ENCODE results near the gene CNTNAP2. TPM values are rescaled to one million over a fixed set of nuclear protein-coding genes. Genes with fewer than 3 reads are reported as not detected.

CNTNAP2 gene
- total RNA-seq, 1 donor from 2014 or later = 1.9 TPM

DNA sequence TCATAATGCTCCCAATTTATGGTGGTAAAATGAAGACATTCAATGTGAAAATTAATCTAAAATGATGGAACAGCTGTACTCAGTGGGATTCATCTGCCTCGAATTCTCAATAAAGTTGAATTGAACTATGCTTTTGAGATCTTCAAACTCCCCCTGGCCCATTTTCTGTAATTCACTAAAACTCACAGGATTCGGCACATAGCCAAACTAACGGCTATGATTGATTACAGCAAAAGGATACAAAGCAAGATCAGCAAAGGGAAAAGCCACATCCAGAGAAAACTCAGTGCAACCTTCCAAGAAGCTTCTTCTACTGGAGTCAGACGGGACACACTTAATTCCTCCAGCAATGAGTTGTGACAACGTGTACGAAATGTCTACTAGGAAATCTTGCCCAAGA lies 307.5 kb downstream of the CNTNAP2 start:
- no peak for DNase-seq

DNA sequence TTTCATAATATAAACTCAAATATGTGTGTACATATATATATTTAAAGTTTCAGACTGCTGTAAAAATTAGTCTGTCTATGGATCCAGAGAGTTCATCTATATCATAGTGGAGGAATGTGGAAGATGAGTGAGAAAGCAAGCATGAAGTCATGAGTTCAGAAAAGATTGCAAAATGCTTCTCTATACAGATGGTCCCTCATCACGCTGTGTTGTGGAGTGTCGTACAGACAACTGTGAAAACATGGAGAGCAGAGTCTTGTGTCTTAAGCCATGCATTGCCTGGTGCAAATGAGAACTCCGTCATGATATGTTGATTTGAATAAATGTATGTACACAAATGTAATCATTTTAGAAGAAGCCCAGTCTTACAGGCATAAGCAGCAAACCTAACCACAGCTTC lies 316.9 kb downstream of the CNTNAP2 start:
- DNase-seq = no peak

DNA sequence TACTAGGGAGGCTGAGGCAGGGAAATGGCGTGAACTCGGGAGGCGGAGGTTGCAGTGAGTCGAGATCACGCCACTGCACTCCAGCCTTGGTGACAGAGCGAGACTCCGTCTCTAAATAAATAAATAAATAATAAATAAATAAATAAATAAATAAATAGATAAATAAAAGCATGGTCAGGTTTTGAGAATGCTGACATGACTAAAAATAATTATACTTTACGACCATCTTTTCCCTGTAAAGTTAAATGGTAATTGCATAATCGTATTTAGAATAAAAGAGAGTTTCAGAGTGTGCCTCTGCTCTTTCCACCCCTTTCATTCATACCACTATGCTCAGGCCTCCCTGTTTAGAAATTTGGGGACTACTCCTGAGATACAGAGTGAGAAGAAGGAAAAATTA lies 326.5 kb downstream of the CNTNAP2 start:
- DNase-seq = no peak

DNA sequence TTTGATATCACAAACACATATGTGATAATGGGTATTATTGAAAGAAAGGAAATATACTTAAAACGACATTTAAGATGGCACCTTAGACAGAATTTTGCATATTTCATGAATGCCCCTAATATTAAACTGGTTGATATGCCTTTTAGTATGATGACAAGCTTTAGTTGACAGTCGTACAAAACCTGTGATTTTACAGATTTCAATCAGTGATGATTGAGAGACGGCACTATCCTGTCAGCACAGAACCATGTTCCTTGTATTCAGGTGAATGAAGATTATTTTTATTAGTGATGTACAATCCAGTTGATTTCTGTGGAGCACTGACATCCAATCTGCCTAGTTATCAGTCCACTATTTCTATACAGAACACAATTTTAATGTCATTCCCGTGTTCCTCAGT lies 333.0 kb downstream of the CNTNAP2 start:
- DNase-seq = no peak

DNA sequence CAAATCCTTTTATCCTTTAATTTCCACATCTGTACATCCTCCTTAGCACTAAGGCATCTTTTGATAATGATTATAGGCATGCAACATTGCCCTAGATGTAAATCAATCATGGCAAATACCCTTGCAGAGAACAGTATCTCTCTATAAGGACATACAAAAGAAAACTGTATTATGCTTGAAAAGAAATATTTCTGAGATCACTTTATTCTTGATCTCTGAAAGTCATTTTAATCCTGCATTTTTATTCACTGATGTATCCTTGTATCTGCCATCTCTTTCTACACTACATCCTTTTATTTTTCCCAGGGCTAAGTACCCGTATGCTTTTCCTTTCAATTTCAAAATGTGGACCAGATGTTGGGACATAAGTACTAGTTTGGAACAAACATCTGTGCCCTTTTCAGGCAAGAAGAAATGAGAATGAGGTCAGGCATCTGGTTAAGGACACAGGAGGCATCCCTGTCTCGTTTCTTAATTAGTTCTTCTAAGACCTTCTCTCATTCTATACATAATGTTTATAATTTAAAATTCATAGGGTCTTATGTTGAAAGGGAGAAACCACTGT lies 338.6 kb downstream of the CNTNAP2 start:
- peak; percentile 1 for DNase-seq

DNA sequence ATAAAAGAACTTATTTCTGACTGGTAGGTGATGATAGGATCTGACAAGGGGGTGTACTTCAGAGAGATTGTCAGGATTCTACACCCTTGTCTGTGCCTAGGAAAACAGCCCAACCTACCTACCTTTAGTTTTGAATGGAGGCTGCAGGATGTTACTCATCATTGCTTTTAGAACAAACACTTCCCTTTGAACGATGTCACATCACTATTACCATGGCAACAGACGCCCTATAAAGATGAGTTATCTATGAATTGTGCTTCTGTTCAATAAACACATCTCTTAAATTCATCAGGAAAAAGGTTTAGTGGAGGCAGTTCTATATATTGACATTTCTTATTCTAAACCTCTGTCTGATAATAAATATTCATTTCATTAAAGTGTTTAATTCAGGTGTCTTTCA lies 362.4 kb downstream of the CNTNAP2 start:
- no peak for DNase-seq

DNA sequence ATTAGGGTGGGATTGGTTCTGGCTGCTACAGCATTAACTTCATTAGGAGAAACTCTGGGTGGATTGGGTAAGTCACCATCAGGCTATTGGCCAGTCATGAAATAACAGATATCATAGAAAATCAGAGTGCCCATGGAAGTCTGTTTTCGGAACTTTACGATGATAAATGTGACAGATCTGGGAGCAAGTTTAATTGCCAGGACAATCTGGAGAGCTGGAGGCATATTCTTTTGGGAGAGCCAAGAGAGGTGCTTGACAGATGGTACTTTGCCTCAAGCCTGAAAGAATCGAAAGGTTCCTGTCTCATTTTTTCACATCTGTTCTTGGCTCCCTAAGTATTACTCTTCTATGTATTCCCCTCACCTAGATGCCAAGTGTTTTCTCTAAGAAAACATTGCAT lies 369.9 kb downstream of the CNTNAP2 start:
- DNase-seq = no peak

DNA sequence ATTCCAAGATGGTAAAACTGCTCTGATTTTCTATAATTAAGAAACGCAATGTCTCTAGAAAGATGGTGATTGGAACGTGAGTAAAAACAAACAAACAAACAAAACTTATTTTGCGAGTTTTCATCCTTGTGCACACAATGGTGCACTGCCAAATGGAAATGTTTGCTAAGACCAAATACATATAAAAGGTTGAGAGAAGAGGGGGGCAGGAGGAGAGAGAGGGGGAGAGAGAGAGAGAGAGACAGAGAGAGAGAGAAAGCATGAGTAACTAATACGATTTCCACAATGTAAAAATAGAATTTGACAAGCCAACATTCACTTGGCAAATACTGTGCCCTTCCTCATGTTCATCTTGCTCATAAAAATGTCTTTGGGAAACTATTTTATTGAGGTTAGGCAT lies 375.4 kb downstream of the CNTNAP2 start:
- no peak for DNase-seq

DNA sequence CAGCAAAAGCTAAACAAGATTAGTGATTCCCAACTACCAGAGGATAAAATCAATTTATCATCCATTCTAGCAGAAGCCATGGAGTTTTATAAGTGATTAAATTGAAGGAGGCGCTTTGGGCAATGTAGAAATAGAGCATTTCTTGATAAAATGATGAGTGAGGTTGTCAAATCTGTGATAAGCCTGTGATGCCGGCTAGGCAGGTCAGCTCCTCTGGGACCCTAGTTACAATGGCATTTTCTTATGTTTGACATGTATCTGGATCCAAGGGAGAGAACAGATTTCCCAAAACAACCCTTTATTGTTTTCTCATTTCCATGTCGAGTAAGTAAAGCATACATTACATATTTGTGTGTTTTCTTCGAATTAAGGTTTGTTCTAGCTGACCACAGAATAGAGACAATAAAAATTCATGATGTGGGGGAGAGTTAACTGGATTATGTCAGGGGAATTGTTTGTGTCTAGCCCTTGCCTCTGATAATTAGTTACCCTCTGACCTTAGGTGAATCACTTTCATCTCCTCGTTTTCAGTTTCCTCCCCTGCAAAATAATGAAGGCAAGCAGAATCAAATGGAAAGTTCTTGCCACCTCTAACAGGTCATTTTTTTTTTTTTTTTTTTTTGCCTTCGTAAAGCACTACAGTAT lies 378.5 kb downstream of the CNTNAP2 start:
- DNase-seq = no peak

DNA sequence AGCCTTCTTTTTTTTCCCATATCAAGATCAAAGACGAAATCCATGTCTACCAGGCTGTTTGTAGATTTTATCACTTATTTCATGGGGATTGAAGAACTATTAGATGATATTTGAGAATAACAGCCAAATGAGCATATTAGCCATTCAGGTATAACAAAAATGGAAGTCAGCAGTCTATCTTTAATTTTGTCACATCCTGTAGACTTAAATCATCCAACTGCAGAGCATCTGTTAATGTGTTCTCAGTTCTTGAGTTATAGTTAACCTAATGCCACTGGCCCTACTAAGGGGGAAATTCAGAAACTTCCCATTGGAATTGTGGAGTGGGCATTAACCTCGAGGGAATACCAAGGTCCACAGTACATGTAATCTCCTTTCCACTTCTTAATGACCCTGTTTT lies 380.1 kb downstream of the CNTNAP2 start:
- no peak for DNase-seq

DNA sequence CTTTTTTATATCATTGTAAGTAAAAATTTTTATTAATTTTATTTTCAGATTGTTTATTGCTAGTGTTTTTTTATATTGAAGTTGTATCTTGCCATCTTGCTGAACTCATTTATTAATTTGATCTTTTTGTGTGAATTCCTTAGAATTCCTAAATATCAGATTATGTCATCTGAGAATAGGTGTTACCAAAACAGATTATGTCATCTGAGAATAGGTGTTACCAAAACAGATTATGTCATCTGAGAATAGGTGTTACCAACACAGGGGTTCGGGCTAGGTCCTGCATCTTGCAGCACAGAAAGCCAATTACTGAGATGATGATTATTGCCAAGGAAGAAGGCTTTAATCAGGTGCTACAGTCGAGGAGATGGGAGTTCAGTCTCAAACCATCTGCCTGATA lies 383.4 kb downstream of the CNTNAP2 start:
- DNase-seq = no peak

DNA sequence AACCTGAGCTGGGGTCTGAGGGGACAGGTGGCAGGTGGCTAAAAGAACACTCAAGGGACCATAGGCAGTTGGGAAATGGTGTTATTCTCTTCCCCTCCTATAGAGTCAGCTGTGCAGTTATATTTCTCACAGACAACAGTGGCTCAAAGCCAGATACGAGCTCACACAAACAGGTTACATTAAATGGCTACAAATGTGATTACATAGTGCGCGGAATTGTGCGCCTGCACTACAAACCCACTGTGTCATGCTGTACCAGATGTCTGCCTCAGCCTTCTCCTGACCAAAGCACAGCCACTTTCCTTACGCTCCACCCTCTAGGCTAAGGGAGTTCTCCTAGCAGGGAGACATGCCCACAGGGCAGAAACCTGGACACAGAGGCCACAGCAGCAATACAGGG lies 387.2 kb downstream of the CNTNAP2 start:
- DNase-seq = no peak

DNA sequence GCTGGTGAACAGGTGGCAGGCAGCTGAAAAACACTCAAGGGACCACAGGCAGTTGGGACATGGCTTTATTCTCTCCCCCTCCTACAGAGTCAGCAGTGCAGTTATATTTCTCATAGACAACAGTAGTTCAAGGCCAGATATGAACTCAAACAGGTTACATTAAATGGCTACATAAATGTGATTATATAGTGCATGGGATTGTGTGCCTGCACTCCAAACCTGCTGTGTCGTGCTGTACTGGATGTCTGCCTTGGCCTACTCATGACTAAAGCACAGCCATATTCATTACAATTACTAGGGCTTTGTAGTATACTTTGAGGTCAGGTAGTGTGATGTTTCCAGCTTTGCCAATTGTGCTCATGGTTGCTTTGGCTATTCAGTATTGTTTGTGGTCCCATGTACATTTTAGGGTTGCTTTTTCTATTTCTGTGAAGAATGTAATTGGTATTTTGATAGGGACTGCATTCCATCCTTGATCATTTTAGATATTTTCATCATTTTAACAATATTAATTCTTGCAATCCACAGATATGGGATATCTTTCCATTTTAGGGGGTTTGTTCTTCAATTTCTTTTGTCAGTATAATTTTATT lies 393.6 kb downstream of the CNTNAP2 start:
- DNase-seq = no peak

DNA sequence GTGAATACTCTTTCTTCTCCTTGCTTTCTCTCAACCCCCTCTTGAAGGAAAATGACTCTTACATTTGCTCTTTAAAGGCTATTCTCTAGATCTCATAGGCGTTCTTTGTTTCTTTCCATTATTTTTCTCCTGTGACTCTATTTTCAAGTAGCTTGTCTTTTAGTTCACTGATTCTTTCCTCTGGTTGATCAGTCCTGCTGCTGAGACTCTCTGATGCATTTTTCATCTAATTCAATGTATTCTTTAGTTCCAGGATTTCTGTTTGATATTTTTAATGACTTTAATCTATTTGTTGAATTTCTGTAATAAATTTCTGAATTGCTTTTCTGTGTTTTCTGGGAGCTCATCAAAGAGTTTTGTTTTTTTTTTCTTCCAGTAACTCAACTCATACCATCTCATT lies 397.7 kb downstream of the CNTNAP2 start:
- DNase-seq = no peak

DNA sequence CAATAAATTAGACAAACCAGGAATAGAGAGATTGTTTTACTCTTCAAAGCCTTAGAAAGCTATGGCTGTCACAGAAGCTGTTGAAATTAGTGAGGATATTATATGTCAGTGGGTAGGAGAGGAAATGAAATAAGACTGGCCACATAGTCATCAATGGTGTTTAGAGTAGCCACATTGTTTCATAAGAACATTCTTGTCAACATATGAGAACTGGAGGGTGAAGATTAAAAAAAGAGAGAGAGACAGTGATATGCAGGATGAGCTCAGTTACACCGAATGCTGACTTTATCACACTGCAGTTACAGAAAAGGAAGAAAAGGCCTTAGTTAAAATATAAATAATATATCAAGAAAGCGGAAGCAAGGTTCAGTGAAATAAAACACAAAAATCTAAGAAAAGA lies 412.0 kb downstream of the CNTNAP2 start:
- no peak for DNase-seq

DNA sequence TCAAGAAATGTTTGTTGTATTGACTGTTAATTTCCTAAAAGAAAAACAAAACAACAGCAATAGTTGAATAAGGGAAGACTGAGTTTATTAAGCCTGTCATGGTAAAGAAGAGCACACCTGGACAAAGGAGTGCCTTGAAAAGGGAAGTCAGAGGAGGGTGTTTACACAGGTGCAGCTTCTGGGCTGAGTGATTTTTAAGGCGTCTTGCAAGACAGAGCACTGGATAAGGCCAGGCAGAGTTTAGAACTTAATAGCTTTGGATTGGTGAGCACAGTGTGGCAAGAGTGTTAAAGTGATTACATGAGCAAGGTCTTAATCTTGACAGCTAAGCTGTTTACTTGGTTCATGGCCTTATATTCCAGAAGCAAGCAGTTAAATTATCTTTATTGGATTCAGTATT lies 423.2 kb downstream of the CNTNAP2 start:
- no peak for DNase-seq

DNA sequence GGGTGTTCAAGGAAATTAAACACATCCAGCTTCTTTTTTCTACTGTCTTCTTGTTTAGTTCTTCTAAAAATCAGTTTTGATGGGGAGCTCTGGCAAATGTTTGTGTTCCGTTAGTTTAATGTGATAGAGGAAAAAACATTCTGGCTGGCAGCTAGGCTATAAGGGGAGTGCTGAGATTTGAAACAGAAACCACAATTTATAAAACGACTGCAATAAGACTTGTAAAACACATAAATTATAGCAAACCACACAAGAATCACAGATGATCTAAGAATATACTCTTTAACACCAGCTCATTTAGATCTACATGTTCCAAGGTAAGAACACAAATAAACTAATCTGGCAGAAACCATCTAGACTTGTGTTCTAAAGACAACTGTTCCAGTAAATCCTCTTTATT lies 425.5 kb downstream of the CNTNAP2 start:
- no peak for DNase-seq

DNA sequence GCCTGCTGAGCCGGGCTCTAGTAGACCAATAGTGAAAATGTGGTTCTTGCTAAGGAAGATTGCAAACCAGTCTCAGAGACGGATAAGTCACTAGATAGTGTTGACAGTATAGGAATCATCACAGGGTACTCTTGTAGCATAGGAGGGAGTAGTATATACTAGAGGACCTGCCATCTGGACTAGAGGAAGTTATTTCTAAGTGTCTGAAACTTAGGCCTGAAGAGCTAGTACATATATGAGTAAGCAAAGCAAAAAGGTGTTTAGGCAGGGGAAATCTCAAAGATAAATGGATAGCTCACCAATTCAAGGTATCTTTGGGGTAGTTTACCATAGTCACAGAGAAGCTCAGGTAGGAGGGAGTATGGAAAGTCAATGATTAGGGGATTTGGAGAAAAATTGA lies 428.1 kb downstream of the CNTNAP2 start:
- no peak for DNase-seq

DNA sequence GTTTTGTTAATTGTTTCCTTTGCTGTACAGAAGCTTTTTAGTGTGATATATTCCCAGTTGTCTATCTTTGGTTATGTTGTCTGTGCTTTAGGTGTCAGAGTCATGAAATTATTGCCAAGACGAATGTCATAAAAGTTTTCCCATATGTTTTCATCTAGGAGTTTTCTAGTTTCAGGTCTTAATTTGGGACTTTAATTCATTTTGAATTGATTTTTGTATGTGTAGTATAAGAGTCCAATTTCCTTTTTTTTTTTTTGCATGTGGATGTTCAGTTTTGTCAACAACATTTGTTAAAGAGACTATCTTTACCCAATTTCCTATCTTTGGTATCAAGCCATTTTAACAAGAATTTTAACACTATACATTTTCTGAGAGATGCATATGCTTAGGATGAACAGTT lies 432.2 kb downstream of the CNTNAP2 start:
- DNase-seq = no peak

DNA sequence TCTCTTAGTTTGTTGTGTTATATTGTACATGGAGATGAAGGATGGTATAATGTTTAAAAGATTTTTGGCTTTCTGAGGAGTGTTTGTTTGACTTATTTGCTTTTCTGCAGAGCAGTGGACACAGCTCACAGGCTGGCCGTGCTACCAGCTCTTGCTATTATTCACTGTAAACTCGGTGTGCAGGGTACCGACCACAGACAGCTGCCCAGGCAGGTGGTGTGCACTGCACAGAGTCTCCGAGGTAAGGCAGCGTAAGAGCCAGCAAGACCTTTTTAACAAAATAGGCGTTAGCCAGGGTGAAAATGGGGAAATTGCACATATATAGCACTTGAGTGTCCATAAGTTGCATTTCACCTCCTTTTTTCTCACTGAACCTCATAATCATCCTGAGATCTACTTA lies 438.0 kb downstream of the CNTNAP2 start:
- no peak for DNase-seq

DNA sequence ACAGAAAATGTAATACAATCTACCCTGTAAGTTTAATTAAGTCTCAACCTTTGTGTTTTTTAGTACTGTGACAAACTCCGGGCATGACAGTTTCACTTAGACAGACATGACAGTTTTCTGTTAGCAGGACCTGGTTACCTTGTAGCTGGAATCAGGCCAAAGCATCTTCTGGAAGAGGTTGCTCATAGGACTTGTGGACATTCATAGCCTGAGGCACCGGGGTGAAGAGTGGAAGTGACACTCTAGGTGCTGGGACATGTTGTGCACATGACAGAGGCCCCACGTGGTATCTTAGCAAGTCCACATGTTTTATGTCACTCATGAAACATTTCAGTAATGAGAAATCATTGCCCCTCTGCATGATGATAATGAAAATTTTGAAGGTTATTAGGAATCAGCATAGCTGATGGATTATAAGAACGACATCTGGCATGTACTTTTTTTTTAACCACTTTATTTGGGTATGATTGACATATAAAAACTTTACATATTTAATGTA lies 441.4 kb downstream of the CNTNAP2 start:
- no peak for DNase-seq

DNA sequence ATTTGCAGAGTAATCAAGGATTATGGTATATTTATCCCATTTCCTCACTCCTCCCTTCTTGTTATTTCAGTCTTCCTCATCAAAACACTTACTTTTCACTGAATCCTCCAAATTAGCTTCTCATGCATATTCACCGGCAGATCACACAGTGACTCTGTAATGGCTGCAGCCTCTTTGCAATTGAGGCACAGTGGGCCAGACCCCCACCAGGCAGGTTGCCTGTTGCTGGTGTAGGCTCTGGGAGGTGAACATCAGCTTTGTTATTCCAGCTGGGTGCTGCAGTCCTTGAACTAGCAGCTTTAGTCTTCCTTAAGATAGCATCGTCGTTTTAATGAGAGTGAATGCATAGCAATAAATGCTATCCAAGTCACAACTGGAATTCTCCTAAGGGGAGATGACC lies 449.3 kb downstream of the CNTNAP2 start:
- DNase-seq = no peak

DNA sequence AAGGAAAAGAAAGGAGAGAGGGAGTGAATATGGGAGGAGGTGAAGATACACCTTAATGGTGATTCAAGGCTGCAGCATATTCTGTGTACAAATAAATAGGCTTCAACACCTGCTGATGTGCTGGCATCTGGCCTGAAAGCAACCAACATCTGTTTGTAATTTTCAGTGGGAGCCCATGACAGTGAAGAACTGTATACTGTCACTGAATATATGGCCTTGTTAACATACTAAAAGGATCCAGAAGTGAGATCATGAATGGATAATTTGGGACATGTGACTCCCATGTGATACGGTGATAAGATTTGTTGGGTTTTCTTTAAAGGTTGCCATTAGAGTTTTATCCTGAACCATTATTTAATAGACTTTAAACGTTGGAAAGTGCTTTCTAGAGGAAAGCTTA lies 459.3 kb downstream of the CNTNAP2 start:
- no peak for DNase-seq

DNA sequence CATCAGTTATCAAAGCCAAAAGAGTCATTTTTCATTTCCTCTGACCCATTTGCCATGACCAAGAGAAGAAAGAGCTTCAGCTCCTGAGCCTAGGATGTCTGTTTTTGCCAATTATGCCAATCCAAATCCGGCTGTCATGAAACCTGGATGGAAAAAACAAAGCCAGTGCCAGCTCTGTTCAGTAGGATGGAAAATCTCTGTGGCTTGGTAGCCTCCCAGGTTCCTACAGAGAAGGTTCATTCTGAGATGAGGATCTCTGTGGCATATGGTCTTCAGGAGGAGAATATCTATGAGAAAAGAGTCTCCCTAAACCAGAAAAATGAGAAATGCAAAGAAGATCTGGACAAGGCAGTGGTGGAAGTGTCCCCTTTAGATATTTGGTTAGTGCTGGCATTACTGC lies 475.4 kb downstream of the CNTNAP2 start:
- no peak for DNase-seq

Data from skin of body (tissue), 2 donors.